ENCODE data around the gene OR6B1. TPM values are rescaled to one million over a fixed set of nuclear protein-coding genes. Genes with fewer than 3 reads are reported as not detected.

OR6B1 gene
- total and polyA plus RNA-seq, 4 donors = not detected

- no peak overlapping the region for H3K4me3 ChIP-seq
- no peak overlapping the region for H3K9ac ChIP-seq (ENCODE audit: insufficient read depth in 1 of 2, low read length in 2 of 2)
- no peak for DNase-seq
- no peaks in the 10 kb centered on the region for H3K27me3 ChIP-seq (ENCODE audit: control insufficient read depth in 3 of 3, insufficient read depth in 3 of 3, low read length in 2 of 3)
- no peaks in the 10 kb centered on the region for H3K9me3 ChIP-seq (ENCODE audit: control insufficient read depth in 4 of 4, insufficient read depth in 3 of 4, low read length in 3 of 4)
- no peak overlapping the region for H3K27ac ChIP-seq (ENCODE audit: low read depth in 1 of 2, low read length in 1 of 2)
- no peaks in the 10 kb centered on the region for H3K36me3 ChIP-seq (ENCODE audit: control insufficient read depth in 4 of 4, insufficient read depth in 4 of 4, low read length in 4 of 4)
- no peaks in the 10 kb centered on the region for H3K4me1 ChIP-seq (ENCODE audit: control insufficient read depth in 5 of 5, insufficient read depth in 5 of 5, low read length in 5 of 5)
- TF ChIP-seq CTCF (IDR thresholded peaks at IDR 0.05; ENCODE audit: control extremely low read depth, extremely low read depth) = no peak
- 74 to 79% methylated on average over 3 of the region's 3 CpGs for WGBS, 2 donors
- no peak for ATAC-seq (ENCODE audit: insufficient read depth, low FRiP score)
Observed at GRCh38 chr7:144001543-144001942, 1.4 kb downstream of the OR6B1 start.

- no peaks in the 10 kb centered on the region for H3K36me3 ChIP-seq (ENCODE audit: control insufficient read depth in 4 of 4, insufficient read depth in 4 of 4, low read length in 4 of 4)
- no peak for TF ChIP-seq CTCF (IDR thresholded peaks at IDR 0.05; ENCODE audit: control extremely low read depth, extremely low read depth)
- 73 to 74% methylated on average over 5 of the region's 5 CpGs for whole genome bisulfite sequencing, 2 donors
- H3K4me3 ChIP-seq = no peak overlapping the region
- no peak for ATAC-seq (ENCODE audit: insufficient read depth, low FRiP score)
- no peak for DNase-seq
- H3K4me1 ChIP-seq (ENCODE audit: control insufficient read depth in 5 of 5, insufficient read depth in 5 of 5, low read length in 5 of 5) = no peaks in the 10 kb centered on the region
- H3K27me3 ChIP-seq (ENCODE audit: control insufficient read depth in 3 of 3, insufficient read depth in 3 of 3, low read length in 2 of 3) = no peaks in the 10 kb centered on the region
- H3K9ac ChIP-seq (ENCODE audit: insufficient read depth in 1 of 2, low read length in 2 of 2) = no peak overlapping the region
- no peak overlapping the region for H3K27ac ChIP-seq (ENCODE audit: low read depth in 1 of 2, low read length in 1 of 2)
- peaks cover 0 to 2% (median 0%) of the 10 kb centered on the region in 4 donors for H3K9me3 ChIP-seq (ENCODE audit: control insufficient read depth in 4 of 4, insufficient read depth in 3 of 4, low read length in 3 of 4)
Observed at GRCh38 chr7:144004703-144005102, 4.6 kb downstream of the OR6B1 start.

- WGBS, 2 donors = 30 to 47% methylated on average over 1 of the region's 1 CpG
- DNase-seq = peak in 1 of 3 donors; percentile 32
Observed at GRCh38 chr7:144006029-144006691, 6.0 kb downstream of the OR6B1 start.

More at GRCh38 chr7:144006029-144006691, 6.0 kb downstream of the OR6B1 start:
- Histone ChIP-seq H3K4me3 (no peak overlapping the region), H3K4me1 (ENCODE audit: control insufficient read depth in 5 of 5, insufficient read depth in 5 of 5, low read length in 5 of 5) (no peaks in the 10 kb centered on the region), H3K36me3 (ENCODE audit: control insufficient read depth in 4 of 4, insufficient read depth in 4 of 4, low read length in 4 of 4) (no peaks in the 10 kb centered on the region), H3K27ac (ENCODE audit: low read depth in 1 of 2, low read length in 1 of 2) (no peak overlapping the region), H3K27me3 (ENCODE audit: control insufficient read depth in 3 of 3, insufficient read depth in 3 of 3, low read length in 2 of 3) (no peaks in the 10 kb centered on the region), H3K9me3 (ENCODE audit: control insufficient read depth in 4 of 4, insufficient read depth in 3 of 4, low read length in 3 of 4) (peaks cover 0 to 3% (median 0%) of the 10 kb centered on the region in 4 donors), H3K9ac (ENCODE audit: insufficient read depth in 1 of 2, low read length in 2 of 2) (no peak overlapping the region)
- TF ChIP-seq CTCF (IDR thresholded peaks at IDR 0.05; ENCODE audit: control extremely low read depth, extremely low read depth) = no peak
- no peak for ATAC-seq (ENCODE audit: insufficient read depth, low FRiP score)
